HG03045 (cell line): ENCODE measurements around the gene RPE65.
"Not testable (repeated sequence)": the region's sequence is repeated elsewhere in the genome, so short reads cannot be mapped to it uniquely, and the experiment has no call there.

Source experiments
- ATAC-seq: cut with Tn5 transposase; IDR thresholded peaks from one replicate; pipeline ENCODE4 v1.9.1; 2021; ENCODE audit warnings: mild to moderate bottlenecking, moderate library complexity; ENCODE audit not compliant: unreplicated experiment

RPE65 gene

GRCh38 chr1:68449901-68450300 is at the start of gene RPE65:
Gene RPE65, minus strand, starts transcription at chr1:68449954. Its CDS starts 49 bp downstream, at chr1:68449905.
- no peak for ATAC-seq

- peak; percentile 10 for ATAC-seq
These were observed 47.6 kb upstream of the RPE65 start for GRCh38 chr1:68497358-68497698.

GRCh38 chr1:68496680-68497357 is 47.1 kb upstream of the RPE65 start, which contains the start of gene DEPDC1:
Gene DEPDC1, minus strand, starts transcription at chr1:68497082. Its CDS starts 83 bp downstream, at chr1:68496999.
- peak; percentile 99 for ATAC-seq

GRCh38 chr1:68495968-68496679 is 46.4 kb upstream of the RPE65 start:
- peak; percentile 20 for ATAC-seq

- ATAC-seq: no peak
These were observed 45.8 kb upstream of the RPE65 start for GRCh38 chr1:68495532-68495931.

- no peak for ATAC-seq
These were observed 43.4 kb upstream of the RPE65 start for GRCh38 chr1:68493193-68493592.

- ATAC-seq: not testable (repeated sequence)
These were observed 42.5 kb upstream of the RPE65 start for GRCh38 chr1:68492255-68492654.

GRCh38 chr1:68490046-68490651 is 40.4 kb upstream of the RPE65 start:
- ATAC-seq: no peak

GRCh38 chr1:68485431-68486022 is 35.8 kb upstream of the RPE65 start:
- no peak for ATAC-seq

GRCh38 chr1:68484618-68485017 is 34.9 kb upstream of the RPE65 start:
- no peak for ATAC-seq

- ATAC-seq: no peak
These were observed 31.3 kb upstream of the RPE65 start for GRCh38 chr1:68481041-68481440.

GRCh38 chr1:68479501-68479900 is 29.7 kb upstream of the RPE65 start:
- ATAC-seq: no peak

GRCh38 chr1:68478662-68479061 is 28.9 kb upstream of the RPE65 start:
- ATAC-seq: no peak

GRCh38 chr1:68476626-68477025 is 26.9 kb upstream of the RPE65 start:
- not testable (repeated sequence) for ATAC-seq

GRCh38 chr1:68473060-68473459 is 23.3 kb upstream of the RPE65 start:
- ATAC-seq: no peak

- ATAC-seq: no peak
These were observed 20.7 kb upstream of the RPE65 start for GRCh38 chr1:68470388-68470970.

- ATAC-seq: no peak
These were observed 15.1 kb upstream of the RPE65 start for GRCh38 chr1:68464891-68465290.

- ATAC-seq: no peak
These were observed 11.2 kb upstream of the RPE65 start for GRCh38 chr1:68460935-68461334.

GRCh38 chr1:68459796-68460195 is 10.0 kb upstream of the RPE65 start:
- ATAC-seq: no peak

- ATAC-seq: no peak
These were observed 9.3 kb upstream of the RPE65 start for GRCh38 chr1:68459091-68459490.

- no peak for ATAC-seq
These were observed 6.4 kb upstream of the RPE65 start for GRCh38 chr1:68456202-68456601.
